ENCODE measurements around the gene GPRIN2.
"Not testable (repeated sequence)": the region's sequence is repeated elsewhere in the genome, so short reads cannot be mapped to it uniquely, and the experiment has no call there.

The GPRIN2 gene

GRCh38 chr10:46515366-46515765, 41.1 kb downstream of the GPRIN2 start:
- Mint-ChIP-seq H3K27ac (no peak overlapping the region), H3K9me3 (no peaks in the 10 kb centered on the region), H3K27me3 (peaks cover 15% of the 10 kb centered on the region), H3K36me3 (no peaks in the 10 kb centered on the region), H3K4me1 (no peaks in the 10 kb centered on the region), H3K4me3 (no peak overlapping the region)
- CTCF ChIA-PET: no interaction called here
- no peak for DNase-seq

GRCh38 chr10:46514899-46515298, 41.6 kb downstream of the GPRIN2 start:
- Mint-ChIP-seq H3K9me3 (no peaks in the 10 kb centered on the region), H3K27ac (no peak overlapping the region), H3K4me1 (no peaks in the 10 kb centered on the region), H3K36me3 (no peaks in the 10 kb centered on the region), H3K4me3 (no peak overlapping the region), H3K27me3 (peaks cover 15% of the 10 kb centered on the region)
- CTCF ChIA-PET: no interaction called here
- peak; percentile 18 for DNase-seq

- no peaks in the 10 kb centered on the region for H3K4me1 Mint-ChIP-seq
- DNase-seq: peak; percentile 16
- CTCF ChIA-PET: no interaction called here
- H3K27ac Mint-ChIP-seq: no peak overlapping the region
- H3K9me3 Mint-ChIP-seq: no peaks in the 10 kb centered on the region
- H3K4me3 Mint-ChIP-seq: no peak overlapping the region
- no peaks in the 10 kb centered on the region for H3K36me3 Mint-ChIP-seq
- peaks cover 15% of the 10 kb centered on the region for H3K27me3 Mint-ChIP-seq
Measured at GRCh38 chr10:46514431-46514861, 42.0 kb downstream of the GPRIN2 start.

DNA sequence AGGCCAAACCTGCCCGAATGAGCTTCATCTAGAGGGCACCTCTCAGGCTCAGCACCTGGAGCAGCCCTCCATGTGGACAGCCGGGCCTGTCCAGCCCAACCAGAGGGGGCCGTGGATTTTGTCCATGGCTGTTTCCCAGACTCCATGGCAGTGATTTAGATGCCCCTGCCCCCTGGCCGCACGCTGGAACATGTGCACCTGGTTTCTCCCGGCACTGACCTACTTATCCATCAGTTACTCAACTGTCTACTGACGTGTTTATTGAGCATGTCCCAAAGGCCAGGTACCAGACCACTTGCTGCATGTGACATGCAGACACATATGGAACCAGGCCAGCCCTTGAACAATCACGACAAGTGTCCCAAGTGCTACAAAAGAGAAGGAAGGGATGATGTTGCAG, 43.1 kb downstream of the GPRIN2 start:
- not testable (repeated sequence) for H3K4me1 Mint-ChIP-seq, H3K4me3 Mint-ChIP-seq
- H3K27me3 Mint-ChIP-seq: peaks cover 15% of the 10 kb centered on the region

DNA sequence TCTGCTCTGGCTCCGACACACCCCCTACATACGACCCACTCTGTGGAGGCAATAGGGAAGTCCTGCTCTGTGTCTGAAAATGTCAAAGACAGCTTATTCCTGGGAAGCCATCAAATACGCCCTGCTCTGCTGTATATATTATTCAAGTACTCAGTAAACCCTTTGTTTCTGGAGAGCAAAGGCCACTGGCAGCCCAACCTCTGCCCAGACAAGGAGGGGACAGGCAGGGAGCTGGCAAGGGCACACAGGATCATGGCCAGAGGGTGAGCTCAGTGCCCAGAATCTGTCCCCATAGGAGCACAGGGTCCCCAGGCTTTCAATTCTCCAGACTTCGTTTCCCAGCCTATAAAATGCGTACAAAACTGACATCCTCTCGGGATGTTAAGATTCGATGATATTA, 43.7 kb downstream of the GPRIN2 start:
- H3K36me3 Mint-ChIP-seq, H3K4me1 Mint-ChIP-seq, DNase-seq, H3K27ac Mint-ChIP-seq, CTCF ChIA-PET, H3K4me3 Mint-ChIP-seq, H3K9me3 Mint-ChIP-seq: not testable (repeated sequence)
- H3K27me3 Mint-ChIP-seq: peaks cover 15% of the 10 kb centered on the region

More for the DNA sequence above, 43.1 kb downstream of the GPRIN2 start:
- H3K36me3 Mint-ChIP-seq, H3K27ac Mint-ChIP-seq, CTCF ChIA-PET, DNase-seq, H3K9me3 Mint-ChIP-seq: not testable (repeated sequence)

- H3K27me3 Mint-ChIP-seq: peaks cover 13% of the 10 kb centered on the region
- DNase-seq, H3K36me3 Mint-ChIP-seq, H3K27ac Mint-ChIP-seq, CTCF ChIA-PET, H3K4me1 Mint-ChIP-seq, H3K9me3 Mint-ChIP-seq, H3K4me3 Mint-ChIP-seq: not testable (repeated sequence)
Measured at GRCh38 chr10:46512002-46512401, 44.5 kb downstream of the GPRIN2 start.
